Medulla oblongata (tissue), 1 donor: Measurements from ENCODE around the gene ITGB7.
"Not testable (repeated sequence)": the region's sequence is repeated elsewhere in the genome, so short reads cannot be mapped to it uniquely, and the experiment has no call there.

Experiments used
- DNase-seq: peaks from one replicate; pipeline ENCODE4 v3.0.0-alpha.2; 2015; ENCODE audit errors: extremely low spot score

Gene ITGB7

GRCh38 chr12:53218551-53219291 lies 11.7 kb upstream of the ITGB7 start:
- DNase-seq: no peak

GRCh38 chr12:53217931-53218307 lies 10.9 kb upstream of the ITGB7 start:
- DNase-seq: peak; percentile 10

- DNase-seq: peak; percentile 12
These were observed 10.2 kb upstream of the ITGB7 start for GRCh38 chr12:53217051-53217930.

- DNase-seq: no peak
These were observed 8.4 kb upstream of the ITGB7 start for GRCh38 chr12:53215497-53215896.

- no peak for DNase-seq
These were observed 7.8 kb upstream of the ITGB7 start for GRCh38 chr12:53214687-53215455.

- DNase-seq: no peak
These were observed 7.2 kb upstream of the ITGB7 start for GRCh38 chr12:53214221-53214620.

GRCh38 chr12:53213348-53213747 lies 6.3 kb upstream of the ITGB7 start:
- peak; percentile 83 for DNase-seq

- DNase-seq: no peak
These were observed 5.9 kb upstream of the ITGB7 start for GRCh38 chr12:53212931-53213330.

GRCh38 chr12:53211476-53212381 lies 4.7 kb upstream of the ITGB7 start:
- no peak for DNase-seq

- DNase-seq: no peak
These were observed 3.8 kb upstream of the ITGB7 start for GRCh38 chr12:53210843-53211242.

- no peak for DNase-seq
These were observed 1.9 kb upstream of the ITGB7 start for GRCh38 chr12:53208877-53209463.

GRCh38 chr12:53208435-53208834 lies 1.4 kb upstream of the ITGB7 start:
- DNase-seq: no peak

GRCh38 chr12:53205747-53206419 lies 1.2 kb downstream of the ITGB7 start:
- DNase-seq: no peak

- DNase-seq: no peak
These were observed 2.7 kb downstream of the ITGB7 start for GRCh38 chr12:53204351-53204750.

GRCh38 chr12:53202316-53202715 lies 4.7 kb downstream of the ITGB7 start:
- not testable (repeated sequence) for DNase-seq

GRCh38 chr12:53201639-53202038 lies 5.4 kb downstream of the ITGB7 start:
- DNase-seq: no peak

- DNase-seq: no peak
These were observed 5.9 kb downstream of the ITGB7 start for GRCh38 chr12:53201177-53201541.

GRCh38 chr12:53200458-53201176 lies 6.4 kb downstream of the ITGB7 start:
- DNase-seq: no peak

GRCh38 chr12:53200107-53200457 lies 7.0 kb downstream of the ITGB7 start:
- no peak for DNase-seq

GRCh38 chr12:53199700-53200099 lies 7.4 kb downstream of the ITGB7 start:
- no peak for DNase-seq
